D721Med (cell line): ENCODE results near the gene CENPN.

Source experiments
- DNase-seq: peaks from one replicate; pipeline ENCODE4 v3.0.0; 2011; ENCODE audit warnings: low spot score; ENCODE audit not compliant: insufficient read length
- FAIRE-seq: peaks from 2 replicates; lab custom pipeline; 2011; peaks lifted over from hg19 to GRCh38; lab: Jason Lieb, UNC
- TF ChIP-seq, protein P1 (sequence below): IDR thresholded peaks from 2 replicates; pipeline ENCODE4 v1.5.1; 2012; ENCODE audit warnings: mild to moderate bottlenecking, control low read depth; ENCODE audit not compliant: insufficient read depth; ENCODE audit errors: missing control alignments

CENPN gene

DNA sequence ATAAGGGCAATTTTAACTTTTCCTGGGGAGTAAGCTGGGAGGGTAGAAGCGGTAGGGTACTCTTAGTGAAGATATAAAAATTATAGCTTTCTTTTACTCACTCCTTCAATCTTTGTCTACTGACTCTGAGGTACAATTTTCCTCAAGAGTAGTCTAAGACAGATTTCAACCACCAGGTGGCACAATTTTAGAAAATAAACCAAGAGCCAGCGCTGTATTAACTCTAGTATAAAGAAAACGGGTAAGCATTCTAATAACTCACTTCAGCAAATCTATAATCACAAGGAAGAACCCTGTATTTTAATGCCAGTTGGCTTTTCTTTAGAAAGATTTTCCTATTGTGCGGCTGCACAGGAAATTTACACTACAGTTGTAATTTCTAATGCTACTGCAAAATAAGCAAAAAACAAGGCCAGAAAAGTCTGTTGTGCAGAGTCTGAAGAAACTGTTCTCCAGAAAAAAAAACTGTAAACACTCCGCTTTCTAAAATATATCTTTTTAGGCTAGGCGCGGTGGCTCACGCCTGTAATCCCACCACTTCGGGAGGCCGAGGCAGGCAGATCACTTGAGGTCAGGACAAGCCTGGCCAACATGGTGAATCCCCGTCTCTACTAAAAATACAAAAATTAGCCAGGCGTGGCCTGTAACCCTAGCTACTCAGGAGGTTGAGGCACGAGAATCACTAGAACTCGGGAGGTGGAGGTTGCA is 2.2 kb upstream of the CENPN start:
- no peak for FAIRE-seq
- no peak for DNase-seq
- TF ChIP-seq, protein P1, sequence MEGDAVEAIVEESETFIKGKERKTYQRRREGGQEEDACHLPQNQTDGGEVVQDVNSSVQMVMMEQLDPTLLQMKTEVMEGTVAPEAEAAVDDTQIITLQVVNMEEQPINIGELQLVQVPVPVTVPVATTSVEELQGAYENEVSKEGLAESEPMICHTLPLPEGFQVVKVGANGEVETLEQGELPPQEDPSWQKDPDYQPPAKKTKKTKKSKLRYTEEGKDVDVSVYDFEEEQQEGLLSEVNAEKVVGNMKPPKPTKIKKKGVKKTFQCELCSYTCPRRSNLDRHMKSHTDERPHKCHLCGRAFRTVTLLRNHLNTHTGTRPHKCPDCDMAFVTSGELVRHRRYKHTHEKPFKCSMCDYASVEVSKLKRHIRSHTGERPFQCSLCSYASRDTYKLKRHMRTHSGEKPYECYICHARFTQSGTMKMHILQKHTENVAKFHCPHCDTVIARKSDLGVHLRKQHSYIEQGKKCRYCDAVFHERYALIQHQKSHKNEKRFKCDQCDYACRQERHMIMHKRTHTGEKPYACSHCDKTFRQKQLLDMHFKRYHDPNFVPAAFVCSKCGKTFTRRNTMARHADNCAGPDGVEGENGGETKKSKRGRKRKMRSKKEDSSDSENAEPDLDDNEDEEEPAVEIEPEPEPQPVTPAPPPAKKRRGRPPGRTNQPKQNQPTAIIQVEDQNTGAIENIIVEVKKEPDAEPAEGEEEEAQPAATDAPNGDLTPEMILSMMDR: peak; percentile 66

DNA sequence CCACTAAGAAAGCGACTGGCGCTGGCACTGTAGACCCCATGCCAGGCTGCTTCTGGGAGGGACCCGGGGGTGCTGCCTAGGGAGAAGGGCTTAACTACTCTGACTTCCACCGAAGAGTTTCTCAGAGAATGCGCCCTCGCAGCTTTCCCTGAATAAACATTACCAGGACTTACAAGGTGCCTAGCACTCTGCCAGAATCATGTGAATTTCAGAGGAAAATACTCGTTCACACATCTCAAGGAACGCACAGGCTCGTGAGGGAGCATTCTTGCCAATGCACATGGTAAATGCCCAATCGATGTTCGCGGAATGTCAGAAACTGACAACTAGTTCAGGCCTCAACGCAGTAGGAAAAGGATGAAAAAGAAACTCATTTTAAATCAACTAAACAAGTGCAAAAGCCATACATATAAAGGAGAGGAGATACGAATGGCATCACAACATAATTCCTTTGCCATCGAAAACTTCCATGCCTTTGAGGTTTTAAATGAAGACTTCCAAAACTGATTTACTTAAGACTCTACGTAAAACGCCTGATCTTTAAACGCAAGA is 1.3 kb upstream of the CENPN start:
- no peak for FAIRE-seq
- DNase-seq: no peak
- TF ChIP-seq, protein P1: no peak

DNA sequence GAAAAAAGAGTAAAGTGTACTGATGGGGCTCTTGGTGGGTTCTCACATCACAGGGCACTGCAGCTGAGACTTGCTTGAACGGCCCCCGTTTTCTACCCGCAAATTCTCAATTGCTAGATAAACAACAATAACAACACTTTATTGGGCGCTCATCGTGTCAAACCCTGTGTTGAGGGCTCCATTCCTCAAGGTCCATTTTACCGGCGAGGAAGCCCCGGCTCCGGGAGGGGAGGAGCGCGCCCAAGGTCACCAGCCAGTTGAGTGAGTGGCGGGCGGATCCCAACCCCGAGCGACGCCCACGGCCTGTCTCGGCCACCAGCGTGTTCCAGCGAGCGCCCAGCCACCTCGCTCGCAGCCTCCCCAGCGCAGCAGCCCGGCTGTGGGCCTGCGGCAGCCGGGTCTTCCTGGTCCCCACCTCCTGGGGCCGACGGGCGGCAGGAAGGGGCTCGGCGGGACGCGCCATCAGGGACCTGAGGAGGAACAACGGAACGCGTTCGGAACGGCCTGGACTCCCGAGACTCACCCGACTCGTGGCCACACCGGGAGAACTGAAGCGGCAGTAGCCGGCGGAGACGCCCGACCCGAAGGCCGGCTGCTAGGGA is 702 bp upstream of the CENPN start:
- DNase-seq (no peak), FAIRE-seq (no peak)
- TF ChIP-seq, protein P1: no peak

DNA sequence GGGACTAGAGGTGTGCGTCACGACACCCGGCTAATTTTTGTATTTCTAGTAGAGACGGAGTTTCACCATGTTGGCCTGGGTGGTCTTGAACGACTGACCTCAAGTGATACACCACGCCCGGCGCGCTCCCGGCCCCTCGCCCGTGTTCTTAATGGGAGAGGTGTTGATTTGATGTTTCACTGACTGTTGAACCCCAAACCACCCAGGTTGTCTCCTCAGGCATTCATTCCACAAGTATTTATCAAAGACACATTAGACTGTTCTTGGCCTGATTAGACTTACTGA is 1.4 kb downstream of the CENPN start:
- FAIRE-seq: no peak
- TF ChIP-seq, protein P1: no peak
- DNase-seq: no peak

DNA sequence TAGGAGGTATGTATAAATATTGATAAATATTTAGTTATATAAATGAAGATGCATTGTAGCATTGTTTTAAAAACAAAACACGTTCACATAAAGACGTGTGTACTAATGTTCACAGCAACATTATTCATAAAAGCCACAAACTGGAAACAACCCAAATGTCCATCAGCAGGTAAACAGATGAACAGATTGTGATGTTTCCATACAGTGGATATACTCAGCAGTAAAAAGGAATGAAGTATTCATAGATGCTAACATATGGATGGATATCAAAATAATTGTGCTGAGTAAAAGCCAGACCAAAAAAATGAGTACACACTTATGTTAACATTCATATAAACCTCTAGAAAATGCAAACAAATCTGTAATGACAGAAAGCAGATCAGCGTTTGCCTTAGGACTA is 6.0 kb downstream of the CENPN start:
- TF ChIP-seq, protein P1: no peak
- no peak for DNase-seq
- FAIRE-seq: no peak

DNA sequence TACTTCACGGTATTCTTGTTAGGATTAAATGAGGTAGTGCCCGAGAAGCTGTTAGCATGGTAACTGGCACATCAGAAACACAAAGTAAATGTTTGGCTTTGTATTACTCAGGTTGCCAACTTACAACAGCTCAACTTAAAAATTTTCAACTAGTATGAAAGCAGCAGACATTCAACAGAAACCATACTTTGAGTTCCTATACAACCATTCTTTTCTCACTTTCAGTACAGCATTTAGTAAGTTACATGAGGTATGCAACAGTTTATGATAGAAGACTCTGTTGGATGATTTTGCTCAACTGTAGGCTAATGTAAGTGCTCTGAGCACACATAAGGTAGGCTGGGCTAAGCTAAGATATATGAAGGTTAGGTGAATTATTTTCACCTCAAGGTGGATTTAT is 7.7 kb downstream of the CENPN start:
- no peak for DNase-seq
- FAIRE-seq: no peak
- TF ChIP-seq, protein P1: no peak

DNA sequence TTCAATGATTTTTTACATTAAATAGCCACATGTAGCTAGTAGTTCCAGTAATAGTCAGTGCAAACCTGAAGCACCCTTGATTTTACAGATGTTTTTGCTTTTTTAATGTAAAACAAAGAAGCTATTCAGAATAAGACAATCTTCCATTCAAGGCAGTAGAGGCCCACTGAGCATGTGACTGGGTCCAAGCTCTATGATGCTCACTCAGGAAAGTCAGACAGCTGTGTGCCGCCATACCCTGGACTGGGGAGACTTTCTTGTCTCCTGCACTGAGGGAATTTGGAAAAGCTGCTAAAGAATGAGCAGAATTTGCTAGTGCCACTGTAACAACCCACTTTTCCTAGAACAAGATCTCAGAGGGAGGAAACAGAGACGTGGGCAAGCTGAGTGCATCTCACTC is 11.5 kb downstream of the CENPN start:
- FAIRE-seq: no peak
- DNase-seq: no peak
- TF ChIP-seq, protein P1: no peak
